CD4-positive, alpha-beta T cell treated with Interleukin-4 for 4 hours (primary cell): ENCODE data around the gene PRX.
"Not testable (repeated sequence)": the region's sequence is repeated elsewhere in the genome, so short reads cannot be mapped to it uniquely, and the experiment has no call there.

ENCODE experiments used
- DNase-seq: peaks from one replicate; pipeline ENCODE4 v3.0.0-alpha.2; 2020

PRX gene

GRCh38 chr19:40414542-40415535, 1.7 kb upstream of the PRX start:
- DNase-seq: no peak

DNA sequence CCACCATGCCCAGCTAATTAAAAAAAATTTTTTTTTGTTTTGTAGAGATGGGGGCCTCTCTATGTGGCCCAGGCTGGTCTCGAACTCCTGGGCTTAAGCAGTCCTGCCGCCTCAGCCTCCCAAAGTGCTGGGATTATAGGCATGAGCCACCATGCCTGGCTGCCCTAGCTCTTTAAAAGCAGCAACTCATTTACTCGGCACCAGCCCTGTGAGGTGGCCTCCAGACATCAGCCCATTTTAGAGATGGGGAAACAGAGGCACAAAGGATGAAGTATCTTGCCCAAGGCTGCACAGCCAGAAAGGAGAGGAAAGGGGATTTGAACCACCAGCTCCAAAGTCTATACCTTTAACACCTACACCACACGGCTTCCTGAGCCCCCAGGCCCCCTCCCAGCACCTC, 312 bp downstream of the PRX start:
- no peak for DNase-seq

DNA sequence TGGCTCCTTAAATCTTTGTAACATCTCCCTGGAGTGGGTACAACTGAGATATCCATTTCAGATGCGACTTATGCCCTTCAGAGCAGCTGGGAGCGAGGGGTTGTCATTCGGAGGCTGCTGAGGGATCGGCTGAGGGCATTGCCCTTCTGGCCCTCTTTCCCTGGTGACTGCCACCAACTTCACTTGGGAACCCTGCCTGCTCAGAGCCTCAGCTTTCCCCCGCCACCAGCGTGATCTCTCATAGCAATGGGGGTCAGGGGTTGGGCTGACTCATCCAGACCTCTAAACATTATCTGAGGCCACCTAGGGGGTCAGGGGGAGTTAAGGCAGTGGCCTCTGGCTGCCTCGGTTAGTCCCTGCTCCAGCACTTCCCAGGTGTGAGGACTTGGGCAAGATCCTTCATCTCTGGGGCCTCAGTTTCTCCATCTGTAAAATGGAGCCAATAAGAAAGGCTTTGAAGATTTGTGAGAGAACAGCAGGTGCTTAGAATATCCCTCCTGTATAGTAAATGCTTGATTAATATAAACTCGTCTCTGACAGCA, 1.1 kb downstream of the PRX start:
- no peak for DNase-seq

DNA sequence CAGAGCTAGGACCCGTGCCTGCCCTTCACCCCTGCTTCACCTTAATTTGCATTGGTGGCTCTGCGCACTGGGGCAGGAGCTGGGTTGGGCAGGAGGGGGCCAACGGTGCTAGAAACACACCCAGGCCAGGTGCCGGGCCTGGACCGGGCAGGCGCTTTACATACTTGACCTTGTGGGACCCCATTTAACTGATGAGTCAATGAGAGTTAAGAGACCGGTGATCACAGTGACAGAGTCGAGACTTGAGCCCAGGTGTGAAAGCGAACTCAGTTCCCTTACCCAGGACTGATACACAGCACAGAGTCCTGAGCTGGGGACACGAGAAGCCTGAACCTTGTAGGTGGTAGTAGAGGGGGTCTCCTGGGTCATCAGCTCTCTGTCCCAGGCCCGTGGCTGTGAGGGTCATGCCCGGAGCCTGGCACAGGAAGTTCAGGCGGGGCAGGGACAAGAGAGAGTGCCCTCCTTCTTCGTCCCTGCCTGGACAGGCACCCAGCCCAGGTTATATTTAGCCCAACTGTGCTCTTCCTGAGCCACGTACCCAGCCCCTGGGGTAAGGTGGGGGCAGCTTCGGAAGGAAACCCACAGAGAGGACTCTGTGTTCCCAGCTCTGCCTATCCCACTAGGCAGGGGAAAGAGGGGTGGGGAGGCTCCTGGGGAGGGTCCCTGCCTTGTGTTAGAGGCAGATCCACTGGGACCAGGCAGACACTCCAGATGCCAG, 1.9 kb downstream of the PRX start:
- no peak for DNase-seq

GRCh38 chr19:40410030-40410389, 3.2 kb downstream of the PRX start:
- DNase-seq: no peak

DNA sequence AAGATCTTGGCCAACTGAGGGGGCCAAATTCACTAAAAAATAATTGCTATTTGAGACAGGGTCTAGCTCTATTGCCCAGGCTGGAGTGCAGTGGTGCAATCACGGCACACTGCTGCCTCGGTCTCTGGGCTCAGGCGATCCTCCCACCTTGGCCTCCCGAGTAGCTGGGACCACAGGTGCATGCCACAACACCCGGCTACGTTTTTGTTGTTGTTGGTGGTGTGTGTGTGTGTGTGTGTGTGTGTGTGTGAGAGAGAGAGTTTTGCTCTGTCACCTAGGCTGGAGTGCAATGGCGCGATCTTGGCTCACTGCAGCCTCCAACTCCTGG, 4.6 kb downstream of the PRX start:
- DNase-seq: not testable (repeated sequence)

- DNase-seq: no peak
Measured at GRCh38 chr19:40407714-40408597, 5.2 kb downstream of the PRX start.

DNA sequence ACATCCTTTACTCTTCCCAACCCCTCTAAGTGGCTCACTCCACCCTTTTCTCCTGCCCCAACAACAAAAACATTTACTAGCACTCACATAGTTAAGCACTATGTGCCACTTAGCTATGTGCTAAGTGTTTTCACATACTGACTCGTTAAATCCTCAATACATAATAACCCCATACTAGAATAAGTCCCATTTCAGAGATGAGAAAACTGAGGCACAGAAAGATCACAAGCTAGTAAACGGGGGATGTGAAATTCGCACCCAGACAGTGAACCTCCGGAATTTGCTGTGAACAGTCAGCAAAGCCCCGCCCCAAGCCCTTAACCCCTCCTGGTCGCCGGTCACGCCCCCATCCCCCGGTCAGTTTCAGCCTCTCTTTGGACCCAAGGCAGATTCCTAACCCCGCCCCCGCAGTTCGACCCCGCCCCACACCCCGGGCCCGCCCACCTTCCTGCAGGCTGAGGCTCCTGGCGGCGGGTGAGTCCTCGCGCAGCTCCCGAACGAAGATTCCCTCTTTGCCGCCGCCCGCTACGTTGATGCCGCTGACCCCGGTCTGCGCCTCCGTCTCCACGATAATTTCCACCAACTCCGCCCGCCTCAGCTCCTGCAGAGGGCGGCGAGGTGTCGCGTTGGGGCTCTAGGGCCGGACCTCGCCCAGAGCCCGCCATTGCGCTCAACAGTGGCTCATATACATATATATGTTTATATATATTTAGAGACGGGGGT, 9.8 kb downstream of the PRX start:
- peak; percentile 77 for DNase-seq

DNA sequence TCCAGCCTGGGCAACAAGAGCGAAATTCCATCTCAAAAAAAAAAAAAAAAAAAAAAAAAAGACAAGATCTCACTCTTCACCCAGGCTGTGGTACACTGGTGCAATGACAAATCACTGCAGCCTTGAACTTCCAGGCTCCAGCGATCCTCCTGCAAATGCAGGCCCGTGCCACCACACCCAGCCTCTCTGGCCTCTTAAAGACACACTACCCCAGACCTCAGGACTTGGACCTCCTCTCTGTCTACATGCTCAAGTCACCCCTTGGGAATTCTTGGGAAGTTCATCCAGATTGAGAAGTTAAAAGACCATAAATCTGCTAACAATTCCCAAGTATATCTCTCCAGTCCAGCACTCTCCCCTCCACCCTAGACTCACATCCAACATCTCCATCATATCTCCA, 12.6 kb downstream of the PRX start:
- no peak for DNase-seq

GRCh38 chr19:40398417-40399131, 14.6 kb downstream of the PRX start:
- DNase-seq: peak; percentile 55

GRCh38 chr19:40397568-40397906, 15.6 kb downstream of the PRX start:
- no peak for DNase-seq

GRCh38 chr19:40396886-40397567, 16.2 kb downstream of the PRX start:
- DNase-seq: no peak

DNA sequence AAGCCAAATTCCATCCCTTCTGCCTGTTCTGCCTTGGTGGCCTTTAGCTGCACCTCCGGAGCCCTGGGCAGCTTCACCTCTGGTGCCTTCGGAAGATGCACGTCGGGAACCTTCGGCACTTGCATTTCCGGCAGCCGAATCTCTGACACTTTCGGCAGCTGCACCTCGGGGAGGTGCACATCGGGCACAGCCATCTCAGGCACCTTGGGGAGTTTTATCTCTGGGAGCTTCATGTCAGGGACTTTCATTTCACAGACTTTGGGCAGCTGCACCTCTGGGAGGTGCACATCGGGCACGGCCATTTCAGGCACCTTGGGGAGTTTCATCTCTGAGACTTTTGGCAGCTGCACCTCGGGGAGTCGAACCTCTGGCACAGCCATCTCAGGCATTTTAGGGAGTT, 17.2 kb downstream of the PRX start:
- no peak for DNase-seq

- no peak for DNase-seq
Measured at GRCh38 chr19:40394816-40395210, 18.4 kb downstream of the PRX start.

GRCh38 chr19:40393894-40394815, 19.0 kb downstream of the PRX start:
- no peak for DNase-seq

DNA sequence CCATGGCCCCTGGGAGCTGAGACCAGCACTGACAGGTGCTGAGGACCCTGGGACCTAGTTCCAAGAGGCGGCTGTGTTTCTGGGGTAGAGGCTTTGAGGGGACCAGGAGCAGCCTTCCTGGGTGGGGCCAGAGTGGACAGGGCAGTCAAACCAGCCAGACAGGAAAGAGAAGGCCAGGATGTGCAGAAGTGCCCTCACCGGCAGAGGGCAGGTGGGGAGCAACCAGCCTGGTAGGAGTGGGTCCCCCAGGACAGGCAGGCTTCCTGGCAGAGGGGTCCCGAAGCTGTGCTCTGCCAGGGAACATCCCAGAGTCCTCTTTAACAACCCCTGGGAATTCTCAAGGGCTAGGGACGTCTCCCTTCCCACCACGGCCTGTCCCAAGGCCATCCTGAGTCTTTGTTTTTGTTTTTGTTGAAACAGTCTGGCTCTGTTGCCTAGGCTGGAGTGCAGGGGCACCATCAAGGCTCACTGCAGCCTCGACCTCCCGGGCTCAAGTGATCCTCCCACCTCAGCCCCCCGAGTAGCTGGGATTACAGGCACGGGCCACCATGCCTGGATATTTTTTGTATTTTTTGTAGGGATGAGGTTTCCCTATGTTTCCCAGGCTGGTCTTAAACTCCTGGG, 20.2 kb downstream of the PRX start:
- DNase-seq: no peak

DNA sequence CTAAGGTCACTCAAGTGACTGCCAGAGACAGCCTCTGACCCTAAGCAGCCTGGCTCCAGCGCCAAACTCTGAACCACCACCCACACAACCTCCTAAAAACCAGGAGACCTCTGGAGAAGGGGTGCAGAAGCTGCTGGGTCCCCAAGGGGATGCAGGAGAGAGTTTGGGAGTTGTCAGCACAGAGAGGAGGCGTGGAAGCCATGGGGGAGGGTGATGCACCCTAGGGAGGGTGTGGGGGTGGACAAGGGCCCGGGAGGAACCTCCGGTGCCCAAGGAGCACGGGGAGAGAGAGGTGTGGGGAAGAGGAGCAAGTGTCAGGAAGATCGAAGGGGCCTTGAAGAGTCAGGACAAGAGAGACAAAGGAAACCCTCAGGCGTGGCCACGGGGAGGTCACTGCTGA, 21.1 kb downstream of the PRX start:
- no peak for DNase-seq

GRCh38 chr19:40390084-40390742, 23.0 kb downstream of the PRX start, which contains the start of gene HIPK4:
Gene HIPK4 (minus strand): TSS chr19:40390181. CDS start chr19:40389902, 279 bp downstream.
- no peak for DNase-seq
